Body of pancreas (tissue), 4 donors: ENCODE measurements around the gene MYH11.

Experiments
- POLR2A ChIP-seq, 3 donors: fragments of 450-650 bp; IDR thresholded peaks; one replicate each; pipeline ENCODE4 v1.6.1; 2016; ENCODE audit warnings: antibody characterized with exemption in 3 of 3, mild to moderate bottlenecking in 2 of 3
- TF ChIP-seq, protein P1 (sequence below), 7 experiments: fragments of 450-650 bp in 4 of 7; fragments of 200-600 bp in 3 of 7; sonication (generic) in 3 of 7; IDR thresholded peaks; one replicate each; pipeline ENCODE4 v1.5.1; 2016 to 2019; ENCODE audit warnings: antibody characterized with exemption in 7 of 7

DNA sequence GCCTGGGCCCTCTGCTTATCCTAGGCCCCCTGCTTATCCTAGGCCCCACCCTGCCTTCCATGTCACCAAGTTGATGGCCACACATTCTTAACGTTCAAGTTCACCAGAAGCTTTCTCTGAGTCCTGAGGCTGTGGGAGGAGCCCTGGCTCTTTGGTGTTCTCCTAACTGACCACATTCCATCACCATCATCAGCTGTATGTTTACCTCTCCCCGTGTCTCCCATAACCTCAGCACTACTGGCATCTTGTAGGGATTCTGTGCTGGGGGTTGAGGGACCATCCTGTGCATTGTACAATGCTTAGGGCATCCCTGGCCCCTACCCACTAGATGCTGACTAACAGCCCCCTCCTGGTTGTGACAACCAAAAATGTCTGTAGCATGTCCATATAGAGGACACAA, 107.5 kb downstream of the MYH11 start:
- TF ChIP-seq, protein P1, sequence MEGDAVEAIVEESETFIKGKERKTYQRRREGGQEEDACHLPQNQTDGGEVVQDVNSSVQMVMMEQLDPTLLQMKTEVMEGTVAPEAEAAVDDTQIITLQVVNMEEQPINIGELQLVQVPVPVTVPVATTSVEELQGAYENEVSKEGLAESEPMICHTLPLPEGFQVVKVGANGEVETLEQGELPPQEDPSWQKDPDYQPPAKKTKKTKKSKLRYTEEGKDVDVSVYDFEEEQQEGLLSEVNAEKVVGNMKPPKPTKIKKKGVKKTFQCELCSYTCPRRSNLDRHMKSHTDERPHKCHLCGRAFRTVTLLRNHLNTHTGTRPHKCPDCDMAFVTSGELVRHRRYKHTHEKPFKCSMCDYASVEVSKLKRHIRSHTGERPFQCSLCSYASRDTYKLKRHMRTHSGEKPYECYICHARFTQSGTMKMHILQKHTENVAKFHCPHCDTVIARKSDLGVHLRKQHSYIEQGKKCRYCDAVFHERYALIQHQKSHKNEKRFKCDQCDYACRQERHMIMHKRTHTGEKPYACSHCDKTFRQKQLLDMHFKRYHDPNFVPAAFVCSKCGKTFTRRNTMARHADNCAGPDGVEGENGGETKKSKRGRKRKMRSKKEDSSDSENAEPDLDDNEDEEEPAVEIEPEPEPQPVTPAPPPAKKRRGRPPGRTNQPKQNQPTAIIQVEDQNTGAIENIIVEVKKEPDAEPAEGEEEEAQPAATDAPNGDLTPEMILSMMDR (IDR thresholded peaks at IDR 0.05), result no peak
- no peak for TF ChIP-seq POLR2A (IDR thresholded peaks at IDR 0.05)
